WTC11 (cell line): Measurements from ENCODE around the gene PDE6D. TPM values are rescaled to one million over a fixed set of nuclear protein-coding genes. Genes with fewer than 3 reads are reported as not detected.
A peak's percentile ranks its signal among the peaks of the same experiment; 100 is the strongest.

Experiments used
- AFF4 ChIP-seq: sonication (generic); formaldehyde crosslinking; IDR thresholded peaks from 2 replicates; pipeline ENCODE4 v1.8.1; 2023; ENCODE audit warnings: mild to moderate bottlenecking, missing genetic modification reagents, borderline replicate concordance
- ATF2 ChIP-seq: sonication (generic); formaldehyde crosslinking; IDR thresholded peaks from 2 replicates; pipeline ENCODE4 v1.8.1; 2022; ENCODE audit warnings: low read depth, missing genetic modification reagents, borderline replicate concordance
- CREB1 ChIP-seq: sonication (generic); formaldehyde crosslinking; IDR thresholded peaks from 2 replicates; pipeline ENCODE4 v1.8.0; 2023; ENCODE audit warnings: mild to moderate bottlenecking, missing genetic modification reagents
- E2F4 ChIP-seq: sonication (generic); formaldehyde crosslinking; IDR thresholded peaks from 2 replicates; pipeline ENCODE4 v1.8.1; 2022; ENCODE audit warnings: low read depth, mild to moderate bottlenecking, moderate library complexity, missing genetic modification reagents, borderline replicate concordance
- ELF4 ChIP-seq: sonication (generic); formaldehyde crosslinking; IDR thresholded peaks from 2 replicates; pipeline ENCODE4 v1.8.1; 2022; ENCODE audit warnings: low read depth, mild to moderate bottlenecking, moderate library complexity, missing genetic modification reagents
- ERG ChIP-seq: fragments of 250-450 bp; sonication (Bioruptor Pico); IDR thresholded peaks from 2 replicates; pipeline ENCODE4 v1.8.0; 2021; ENCODE audit warnings: mild to moderate bottlenecking
- ETV6 ChIP-seq: sonication (generic); formaldehyde crosslinking; IDR thresholded peaks from 2 replicates; pipeline ENCODE4 v1.8.1; 2022; ENCODE audit warnings: mild to moderate bottlenecking, missing genetic modification reagents
- FOXJ3 ChIP-seq: sonication (generic); formaldehyde crosslinking; IDR thresholded peaks from 2 replicates; pipeline ENCODE4 v1.9.0; 2021; ENCODE audit warnings: missing genetic modification reagents, mild to moderate bottlenecking, borderline replicate concordance
- GABPB1 ChIP-seq: sonication (generic); formaldehyde crosslinking; IDR thresholded peaks from 2 replicates; pipeline ENCODE4 v1.8.1; 2023; ENCODE audit warnings: mild to moderate bottlenecking, missing genetic modification reagents
- GTF2I ChIP-seq: fragments of 250-450 bp; sonication (Bioruptor Pico); conservative IDR thresholded peaks from 2 replicates; pipeline ENCODE4 v1.4.0; 2021; ENCODE audit warnings: mild to moderate bottlenecking
- KAT7 ChIP-seq: sonication (generic); formaldehyde crosslinking; IDR thresholded peaks from 2 replicates; pipeline ENCODE4 v1.8.1; 2023; ENCODE audit warnings: missing genetic modification reagents, mild to moderate bottlenecking, borderline replicate concordance
- MXD4 ChIP-seq: fragments of 250-450 bp; sonication (Bioruptor Pico); IDR thresholded peaks from 2 replicates; pipeline ENCODE4 v1.8.0; 2021; ENCODE audit warnings: mild to moderate bottlenecking, moderate library complexity, borderline replicate concordance
- NFE2L1 ChIP-seq: sonication (generic); formaldehyde crosslinking; IDR thresholded peaks from 2 replicates; pipeline ENCODE4 v1.8.1; 2023; ENCODE audit warnings: missing genetic modification reagents
- NR1H2 ChIP-seq: sonication (generic); formaldehyde crosslinking; IDR thresholded peaks from 2 replicates; pipeline ENCODE4 v1.9.0; 2021; ENCODE audit warnings: mild to moderate bottlenecking, moderate library complexity, missing genetic modification reagents
- NR2C2 ChIP-seq: sonication (generic); formaldehyde crosslinking; IDR thresholded peaks from 2 replicates; pipeline ENCODE4 v1.8.0; 2022; ENCODE audit warnings: mild to moderate bottlenecking, missing genetic modification reagents
- PREB ChIP-seq: sonication (generic); formaldehyde crosslinking; IDR thresholded peaks from 2 replicates; pipeline ENCODE4 v1.8.1; 2022; ENCODE audit warnings: mild to moderate bottlenecking, missing genetic modification reagents, moderate library complexity, borderline replicate concordance
- RELA ChIP-seq: sonication (generic); formaldehyde crosslinking; IDR thresholded peaks from 2 replicates; pipeline ENCODE4 v1.8.1; 2022; ENCODE audit warnings: missing genetic modification reagents, mild to moderate bottlenecking, borderline replicate concordance
- SMAD3 ChIP-seq: sonication (generic); formaldehyde crosslinking; IDR thresholded peaks from 2 replicates; pipeline ENCODE4 v1.8.0; 2022; ENCODE audit warnings: missing genetic modification reagents, mild to moderate bottlenecking, borderline replicate concordance
- SMAD4 ChIP-seq: sonication (generic); formaldehyde crosslinking; IDR thresholded peaks from 2 replicates; pipeline ENCODE4 v1.8.0; 2022; ENCODE audit warnings: mild to moderate bottlenecking, missing genetic modification reagents
- STAT6 ChIP-seq: sonication (generic); formaldehyde crosslinking; conservative IDR thresholded peaks from 2 replicates; pipeline ENCODE4 v1.8.1; 2023; ENCODE audit warnings: mild to moderate bottlenecking, low read depth, missing genetic modification reagents, moderate library complexity
- TEAD1 ChIP-seq: sonication (generic); formaldehyde crosslinking; IDR thresholded peaks from 2 replicates; pipeline ENCODE4 v1.8.0; 2022; ENCODE audit warnings: mild to moderate bottlenecking, missing genetic modification reagents
- ZBTB21 ChIP-seq: sonication (generic); formaldehyde crosslinking; IDR thresholded peaks from 2 replicates; pipeline ENCODE4 v1.8.1; 2023; ENCODE audit warnings: mild to moderate bottlenecking, missing genetic modification reagents, borderline replicate concordance
- ZMAT4 ChIP-seq: fragments of 250-450 bp; sonication (Bioruptor Pico); IDR thresholded peaks from 2 replicates; pipeline ENCODE4 v1.9.0; 2021; ENCODE audit warnings: mild to moderate bottlenecking
- ZNF121 ChIP-seq: sonication (generic); formaldehyde crosslinking; IDR thresholded peaks from 2 replicates; pipeline ENCODE4 v1.8.0; 2023; ENCODE audit warnings: missing genetic modification reagents
- ZNF317 ChIP-seq: sonication (generic); formaldehyde crosslinking; IDR thresholded peaks from 2 replicates; pipeline ENCODE4 v1.8.1; 2023; ENCODE audit warnings: low read depth, mild to moderate bottlenecking, moderate library complexity, missing genetic modification reagents, borderline replicate concordance
- ZNF416 ChIP-seq: fragments of 250-450 bp; sonication (Bioruptor Pico); IDR thresholded peaks from 2 replicates; pipeline ENCODE4 v1.9.0; 2021; ENCODE audit warnings: mild to moderate bottlenecking, inconsistent platforms
- ZNF423 ChIP-seq: fragments of 250-450 bp; sonication (Bioruptor Pico); IDR thresholded peaks from 2 replicates; pipeline ENCODE4 v2.1.2; 2022; ENCODE audit warnings: mild to moderate bottlenecking, moderate library complexity
- total RNA-seq: library from RNA; stranded (reverse); gene quantifications from 3 replicates; pipeline ENCODE4 v1.2.3, GENCODE V29; 2021

Gene PDE6D
- total RNA-seq, 1 experiment from 2014 or later, result 30.2 TPM

GRCh38 chr2:231780909-231781797, at the start of gene PDE6D (continued):
- TF ChIP-seq AFF4 (CRISPR knock-in tag) (no peak), E2F4 (no peak), CREB1 (no peak), ERG (no peak), ZNF423 (CRISPR knock-in tag) (no peak), GTF2I (CRISPR knock-in tag) (no peak), NFE2L1 (CRISPR knock-in tag) (0 out of 2 replicates have a peak, but pooled peaks have one; percentile 23), STAT6 (CRISPR knock-in tag) (no peak), ELF4 (CRISPR knock-in tag) (no peak), ZMAT4 (CRISPR knock-in tag) (no peak), FOXJ3 (no peak), ATF2 (CRISPR knock-in tag) (no peak), NR2C2 (CRISPR knock-in tag) (no peak), ZNF416 (CRISPR knock-in tag) (no peak), SMAD4 (CRISPR knock-in tag) (no peak), MXD4 (CRISPR knock-in tag) (no peak), ZBTB21 (CRISPR knock-in tag) (no peak), PREB (CRISPR knock-in tag) (no peak), TEAD1 (CRISPR knock-in tag) (peak; percentile 32; the same call in 1 of the 2 replicates), ZNF317 (CRISPR knock-in tag) (no peak), GABPB1 (CRISPR knock-in tag) (peak; percentile 57; the same call in 1 of the 2 replicates), RELA (no peak), NR1H2 (no peak), KAT7 (CRISPR knock-in tag) (no peak), SMAD3 (0 out of 2 replicates have a peak, but pooled peaks have one; percentile 27), ZNF121 (CRISPR knock-in tag) (no peak), ETV6 (CRISPR knock-in tag) (0 out of 2 replicates have a peak, but pooled peaks have one; percentile 39)
